SJSA1 (cell line): ENCODE results near the gene ZNF385B. TPM values are rescaled to one million over a fixed set of nuclear protein-coding genes. Genes with fewer than 3 reads are reported as not detected.

Experiments
- DNase-seq, 2 experiments: peaks; one replicate each; pipeline ENCODE4 v3.0.0-alpha.2; 2015 to 2020; ENCODE audit warnings: low spot score in 2 of 2, low read depth in 1 of 2
- H3K27ac ChIP-seq: fragments of 250-450 bp; sonication (Bioruptor Pico); 2 replicates; pipeline ENCODE4 v1.5.1; 2020; ENCODE audit warnings: mild to moderate bottlenecking, moderate library complexity
- H3K27me3 ChIP-seq: fragments of 250-450 bp; sonication (Bioruptor Pico); replicated peaks from 2 replicates; pipeline ENCODE4 v1.5.1; 2020; ENCODE audit warnings: mild to moderate bottlenecking, moderate library complexity
- H3K36me3 ChIP-seq: fragments of 250-450 bp; sonication (Bioruptor Pico); 2 replicates; pipeline ENCODE4 v1.5.1; 2020; ENCODE audit warnings: mild to moderate bottlenecking
- H3K4me1 ChIP-seq: fragments of 250-450 bp; sonication (Bioruptor Pico); replicated peaks from 2 replicates; pipeline ENCODE4 v1.6.1; 2021; ENCODE audit warnings: mild to moderate bottlenecking
- H3K4me3 ChIP-seq: fragments of 250-450 bp; sonication (Bioruptor Pico); 2 replicates; pipeline ENCODE4 v1.5.1; 2020; ENCODE audit warnings: mild to moderate bottlenecking
- H3K9me3 ChIP-seq: fragments of 250-450 bp; sonication (Bioruptor Pico); replicated peaks from 2 replicates; pipeline ENCODE4 v1.5.1; 2020; ENCODE audit warnings: mild to moderate bottlenecking
- total RNA-seq: library from RNA; depleted of rRNA; stranded (reverse); fragments of >200 nt; shearing (Covaris generic); gene quantifications from 2 replicates; pipeline ENCODE4 v1.2.3, GENCODE V29; 2014

ZNF385B gene
- total RNA-seq, 1 experiment from 2014 or later, result not detected

GRCh38 chr2:179876266-179876665, 14.9 kb upstream of the ZNF385B start:
- no peak for DNase-seq
- Histone ChIP-seq H3K4me1 (no peaks in the 10 kb centered on the region), H3K27ac (no peak overlapping the region), H3K9me3 (no peaks in the 10 kb centered on the region), H3K36me3 (no peaks in the 10 kb centered on the region), H3K4me3 (no peak overlapping the region), H3K27me3 (no peaks in the 10 kb centered on the region; the same call in 1 of the 2 replicates)

DNA sequence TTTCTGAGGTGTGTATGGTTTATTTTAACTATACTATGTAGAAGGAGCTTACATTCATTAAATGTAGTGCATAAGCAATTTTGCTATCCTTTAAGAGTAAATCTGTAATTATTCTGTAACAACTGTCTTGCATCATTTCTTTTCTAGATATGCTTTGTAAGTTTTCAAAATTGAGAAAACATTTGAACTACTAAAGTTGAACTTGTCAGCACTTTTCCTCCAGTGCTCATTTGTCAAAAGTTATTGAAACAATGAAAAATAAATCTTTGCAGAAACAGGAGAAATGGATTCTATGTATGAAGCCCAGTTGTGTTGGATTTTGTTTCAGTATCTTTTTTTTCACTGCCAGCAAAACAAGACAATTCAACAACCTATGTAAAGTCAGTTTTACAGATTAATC, 14.5 kb upstream of the ZNF385B start:
- H3K4me1 ChIP-seq, result no peaks in the 10 kb centered on the region
- H3K27me3 ChIP-seq, result no peaks in the 10 kb centered on the region; the same call in 1 of the 2 replicates
- no peak for DNase-seq
- H3K4me3 ChIP-seq, result no peak overlapping the region
- no peaks in the 10 kb centered on the region for H3K9me3 ChIP-seq
- no peak overlapping the region for H3K27ac ChIP-seq
- no peaks in the 10 kb centered on the region for H3K36me3 ChIP-seq

- peaks cover 64% of the 10 kb centered on the region for H3K27me3 ChIP-seq
- no peaks in the 10 kb centered on the region for H3K9me3 ChIP-seq
- no peaks in the 10 kb centered on the region for H3K36me3 ChIP-seq
- no peak overlapping the region for H3K27ac ChIP-seq
- no peak for DNase-seq
- H3K4me1 ChIP-seq, result peaks cover 12% of the 10 kb centered on the region
- no peak overlapping the region for H3K4me3 ChIP-seq
Observed at GRCh38 chr2:179862898-179863458, 1.6 kb upstream of the ZNF385B start.

DNA sequence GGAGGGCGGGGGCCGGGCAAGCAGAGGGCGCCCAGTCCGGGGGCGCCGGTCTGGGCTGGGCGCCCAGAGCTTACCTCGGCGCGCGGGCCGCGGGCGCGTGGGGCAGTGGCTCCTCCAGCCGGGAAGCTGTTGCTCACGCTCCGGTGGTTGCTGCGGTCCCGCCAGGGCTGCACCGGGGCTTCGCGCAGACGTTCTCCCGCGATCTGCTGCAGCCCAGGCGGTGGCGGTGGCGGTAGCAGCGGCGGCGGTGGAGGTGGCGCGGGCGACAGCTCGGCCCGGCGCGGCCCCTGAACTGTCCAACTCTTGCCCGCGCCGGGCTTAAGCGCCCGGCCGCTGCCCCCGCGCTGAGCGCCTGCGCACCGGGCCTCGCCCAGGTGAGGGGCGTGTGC, 391 bp downstream of the ZNF385B start:
- H3K9me3 ChIP-seq, result no peaks in the 10 kb centered on the region
- no peak overlapping the region for H3K27ac ChIP-seq
- no peak for DNase-seq
- peaks cover 12% of the 10 kb centered on the region for H3K4me1 ChIP-seq
- H3K4me3 ChIP-seq, result peak overlapping the region; percentile 31
- no peaks in the 10 kb centered on the region for H3K36me3 ChIP-seq
- peaks cover 69% of the 10 kb centered on the region for H3K27me3 ChIP-seq

DNA sequence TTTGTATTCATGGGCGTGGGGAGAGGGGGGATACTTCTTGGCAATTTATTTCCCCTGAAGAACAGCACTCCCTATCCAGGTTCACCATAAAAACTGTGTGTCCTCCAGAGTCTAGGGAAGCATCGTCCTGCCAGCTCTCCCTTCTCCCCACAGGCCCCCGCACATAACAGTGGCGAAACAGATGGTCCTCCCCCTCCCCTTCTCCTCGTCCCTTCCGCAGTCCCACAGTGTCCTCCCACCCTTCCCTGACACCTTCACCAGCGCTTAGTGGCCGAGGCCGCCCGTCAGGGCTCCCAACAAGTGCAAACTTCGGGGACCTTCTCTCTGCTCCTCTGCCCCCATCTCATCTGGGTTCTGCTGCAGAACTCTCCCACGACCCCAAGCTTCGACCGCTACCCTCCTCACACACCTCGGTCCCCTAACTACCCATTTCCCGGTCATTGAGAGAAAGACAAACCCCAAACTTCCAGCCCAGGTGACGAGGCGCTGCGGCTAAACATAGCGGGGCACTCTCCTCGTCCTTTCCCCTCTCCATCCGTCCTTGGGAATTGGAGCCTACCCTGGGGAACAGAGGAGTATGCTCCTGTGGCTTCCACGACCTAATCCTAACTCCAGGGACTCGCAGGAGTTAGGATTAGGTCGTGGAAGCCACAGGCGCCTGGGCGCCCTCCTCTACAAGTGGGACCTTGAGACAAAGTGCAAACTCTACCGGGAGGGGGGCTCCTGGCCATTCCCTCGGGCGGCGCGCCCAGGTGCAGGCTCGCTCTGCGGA, 971 bp downstream of the ZNF385B start:
- peaks cover 12% of the 10 kb centered on the region for H3K4me1 ChIP-seq
- H3K4me3 ChIP-seq, result peak overlapping the region; percentile 31
- H3K9me3 ChIP-seq, result no peaks in the 10 kb centered on the region
- peaks cover 69% of the 10 kb centered on the region for H3K27me3 ChIP-seq
- H3K36me3 ChIP-seq, result no peaks in the 10 kb centered on the region
- no peak overlapping the region for H3K27ac ChIP-seq
- no peak for DNase-seq

DNA sequence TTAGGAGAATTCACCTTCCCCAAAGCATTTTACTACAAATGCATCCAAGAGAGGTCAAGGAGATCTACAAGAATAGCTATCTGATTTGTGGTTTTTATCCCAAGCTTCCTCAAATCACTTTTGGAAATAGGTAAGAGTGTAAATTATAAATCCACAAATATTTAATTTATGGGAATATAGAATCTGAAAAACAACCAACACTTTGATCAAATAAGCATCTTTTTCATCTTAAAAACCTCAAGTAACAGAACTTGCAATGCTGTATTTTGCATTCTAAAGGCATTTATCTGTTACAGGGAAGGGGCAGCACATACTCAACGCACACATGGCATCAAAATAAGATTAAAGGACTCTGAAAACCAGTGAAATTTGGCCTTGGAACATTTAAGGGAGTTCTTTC, 1.9 kb downstream of the ZNF385B start:
- Histone ChIP-seq H3K27ac (no peak overlapping the region), H3K4me1 (peaks cover 12% of the 10 kb centered on the region), H3K4me3 (no peak overlapping the region), H3K27me3 (peaks cover 67% of the 10 kb centered on the region), H3K9me3 (no peaks in the 10 kb centered on the region), H3K36me3 (no peaks in the 10 kb centered on the region)
- DNase-seq, result no peak

DNA sequence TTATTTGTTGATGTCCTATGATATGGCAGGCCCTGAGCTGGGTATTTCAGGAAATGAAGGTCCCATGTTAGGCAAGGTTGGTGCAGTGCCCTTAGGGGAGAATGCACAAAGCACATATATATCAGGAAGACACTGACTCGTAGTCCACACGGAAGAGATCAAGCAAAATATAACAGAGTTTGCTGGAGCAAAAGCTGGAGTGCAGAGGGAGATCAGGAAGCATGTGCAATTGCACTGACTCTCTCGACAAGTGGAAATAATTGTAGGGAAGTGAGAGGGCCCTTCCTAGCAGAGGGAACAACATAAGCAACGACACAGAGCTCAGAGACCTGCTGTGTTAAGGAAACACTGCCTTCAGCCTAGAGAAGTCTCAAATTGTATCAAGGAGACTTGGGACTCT, 4.2 kb downstream of the ZNF385B start:
- DNase-seq, result no peak
- no peak overlapping the region for H3K27ac ChIP-seq
- peaks cover 49% of the 10 kb centered on the region for H3K27me3 ChIP-seq

DNA sequence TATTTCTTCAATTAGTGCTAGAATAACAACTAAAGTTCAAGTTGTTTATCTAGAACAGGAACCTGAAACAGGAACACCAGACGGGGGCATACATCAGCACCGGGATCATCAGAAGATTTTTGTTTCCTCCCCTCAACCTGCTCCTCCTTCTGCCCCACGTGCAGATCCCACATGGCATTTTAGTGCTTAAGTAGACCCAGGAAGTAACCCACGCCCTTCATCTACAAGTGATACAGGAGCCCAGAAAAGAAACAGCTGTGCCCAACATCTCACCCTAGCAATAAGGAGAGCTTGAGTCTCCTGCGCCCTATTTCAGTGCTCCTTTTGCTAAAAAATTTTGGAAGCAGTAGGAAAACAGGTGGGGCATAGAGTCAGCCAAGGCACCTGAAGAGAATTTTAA, 5.2 kb downstream of the ZNF385B start:
- H3K4me1 ChIP-seq, result peaks cover 5% of the 10 kb centered on the region

More for the DNA sequence above, 4.2 kb downstream of the ZNF385B start:
- Histone ChIP-seq H3K4me1 (peaks cover 12% of the 10 kb centered on the region), H3K4me3 (no peak overlapping the region), H3K9me3 (no peaks in the 10 kb centered on the region), H3K36me3 (no peaks in the 10 kb centered on the region)

GRCh38 chr2:179855673-179856072, 5.7 kb downstream of the ZNF385B start:
- no peaks in the 10 kb centered on the region for H3K4me1 ChIP-seq
- H3K27ac ChIP-seq, result no peak overlapping the region
- no peak overlapping the region for H3K4me3 ChIP-seq
- peaks cover 36% of the 10 kb centered on the region for H3K27me3 ChIP-seq
- no peaks in the 10 kb centered on the region for H3K36me3 ChIP-seq
- DNase-seq, result no peak
- no peaks in the 10 kb centered on the region for H3K9me3 ChIP-seq

More for the DNA sequence above, 5.2 kb downstream of the ZNF385B start:
- no peak overlapping the region for H3K27ac ChIP-seq
- H3K4me3 ChIP-seq, result no peak overlapping the region
- H3K9me3 ChIP-seq, result no peaks in the 10 kb centered on the region
- H3K27me3 ChIP-seq, result peaks cover 40% of the 10 kb centered on the region
- H3K36me3 ChIP-seq, result no peaks in the 10 kb centered on the region
- DNase-seq, result no peak

GRCh38 chr2:179854891-179855290, 6.5 kb downstream of the ZNF385B start:
- Histone ChIP-seq H3K27me3 (peaks cover 28% of the 10 kb centered on the region), H3K27ac (no peak overlapping the region), H3K36me3 (no peaks in the 10 kb centered on the region), H3K4me3 (no peak overlapping the region), H3K4me1 (no peaks in the 10 kb centered on the region), H3K9me3 (no peaks in the 10 kb centered on the region)
- no peak for DNase-seq

GRCh38 chr2:179853108-179853507, 8.3 kb downstream of the ZNF385B start:
- H3K27me3 ChIP-seq, result peaks cover 14% of the 10 kb centered on the region
- no peaks in the 10 kb centered on the region for H3K36me3 ChIP-seq
- H3K4me1 ChIP-seq, result no peaks in the 10 kb centered on the region
- H3K9me3 ChIP-seq, result no peaks in the 10 kb centered on the region
- no peak for DNase-seq
- no peak overlapping the region for H3K27ac ChIP-seq
- no peak overlapping the region for H3K4me3 ChIP-seq

GRCh38 chr2:179850188-179850587, 11.2 kb downstream of the ZNF385B start:
- Histone ChIP-seq H3K4me1 (no peaks in the 10 kb centered on the region), H3K36me3 (no peaks in the 10 kb centered on the region)

GRCh38 chr2:179849719-179850118, 11.7 kb downstream of the ZNF385B start:
- H3K4me3 ChIP-seq, result no peak overlapping the region
- no peak for DNase-seq

More at GRCh38 chr2:179850188-179850587, 11.2 kb downstream of the ZNF385B start:
- Histone ChIP-seq H3K4me3 (no peak overlapping the region), H3K27ac (no peak overlapping the region), H3K27me3 (peaks cover 7% of the 10 kb centered on the region; the same call in 1 of the 2 replicates), H3K9me3 (no peaks in the 10 kb centered on the region)
- DNase-seq, result no peak

GRCh38 chr2:179843541-179843940, 17.9 kb downstream of the ZNF385B start:
- Histone ChIP-seq H3K9me3 (no peaks in the 10 kb centered on the region), H3K4me3 (no peak overlapping the region), H3K27me3 (peaks cover 6% of the 10 kb centered on the region; the same call in 1 of the 2 replicates), H3K27ac (no peak overlapping the region), H3K4me1 (no peaks in the 10 kb centered on the region), H3K36me3 (no peaks in the 10 kb centered on the region; the same call in 1 of the 2 replicates)
- DNase-seq, result no peak

More at GRCh38 chr2:179849719-179850118, 11.7 kb downstream of the ZNF385B start:
- Histone ChIP-seq H3K4me1 (no peaks in the 10 kb centered on the region), H3K27ac (no peak overlapping the region), H3K9me3 (no peaks in the 10 kb centered on the region), H3K27me3 (peaks cover 7% of the 10 kb centered on the region; the same call in 1 of the 2 replicates), H3K36me3 (no peaks in the 10 kb centered on the region)
